Measurements from ENCODE around the gene MARCHF3. TPM values are rescaled to one million over a fixed set of nuclear protein-coding genes. Genes with fewer than 3 reads are reported as not detected.

Gene MARCHF3
- polyA plus RNA-seq, 1 donor from 2014 or later = 3.9 TPM

- Histone ChIP-seq H3K9me3 (ENCODE audit: low read length) (no peaks in the 10 kb centered on the region), H3K9me2 (ENCODE audit: insufficient read depth, low read length) (no peaks in the 10 kb centered on the region), H3K4me2 (ENCODE audit: low read length) (no peak overlapping the region), H3F3A (ENCODE audit: insufficient read depth, low read length, poor library complexity, severe bottlenecking) (no peaks in the 10 kb centered on the region), H3K27me3 (ENCODE audit: insufficient read depth, low read depth, low read length) (no peaks in the 10 kb centered on the region), H4K20me1 (ENCODE audit: insufficient read depth) (no peaks in the 10 kb centered on the region), H3K79me2 (replicated peaks; ENCODE audit: insufficient read depth, low read length) (no peaks in the 10 kb centered on the region), H3K9ac (ENCODE audit: low read length) (no peak overlapping the region), H3K36me3 (ENCODE audit: insufficient read depth, low read length) (no peaks in the 10 kb centered on the region), H3K27ac (ENCODE audit: low read length) (no peak overlapping the region), H2AFZ (ENCODE audit: low read depth, low read length) (no peak overlapping the region), H3K4me3 (ENCODE audit: low read length) (no peak overlapping the region)
- TF ChIP-seq, protein P1, sequence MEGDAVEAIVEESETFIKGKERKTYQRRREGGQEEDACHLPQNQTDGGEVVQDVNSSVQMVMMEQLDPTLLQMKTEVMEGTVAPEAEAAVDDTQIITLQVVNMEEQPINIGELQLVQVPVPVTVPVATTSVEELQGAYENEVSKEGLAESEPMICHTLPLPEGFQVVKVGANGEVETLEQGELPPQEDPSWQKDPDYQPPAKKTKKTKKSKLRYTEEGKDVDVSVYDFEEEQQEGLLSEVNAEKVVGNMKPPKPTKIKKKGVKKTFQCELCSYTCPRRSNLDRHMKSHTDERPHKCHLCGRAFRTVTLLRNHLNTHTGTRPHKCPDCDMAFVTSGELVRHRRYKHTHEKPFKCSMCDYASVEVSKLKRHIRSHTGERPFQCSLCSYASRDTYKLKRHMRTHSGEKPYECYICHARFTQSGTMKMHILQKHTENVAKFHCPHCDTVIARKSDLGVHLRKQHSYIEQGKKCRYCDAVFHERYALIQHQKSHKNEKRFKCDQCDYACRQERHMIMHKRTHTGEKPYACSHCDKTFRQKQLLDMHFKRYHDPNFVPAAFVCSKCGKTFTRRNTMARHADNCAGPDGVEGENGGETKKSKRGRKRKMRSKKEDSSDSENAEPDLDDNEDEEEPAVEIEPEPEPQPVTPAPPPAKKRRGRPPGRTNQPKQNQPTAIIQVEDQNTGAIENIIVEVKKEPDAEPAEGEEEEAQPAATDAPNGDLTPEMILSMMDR (IDR thresholded peaks at IDR 0.05; ENCODE audit: poor library complexity, severe bottlenecking) = no peak
- TF ChIP-seq POLR2AphosphoS5 (IDR thresholded peaks at IDR 0.05) (no peak), EP300 (conservative IDR thresholded peaks at IDR 0.05; ENCODE audit: poor library complexity, severe bottlenecking) (no peak), RAD21 (conservative IDR thresholded peaks at IDR 0.05) (no peak), TAF1 (IDR thresholded peaks at IDR 0.05; ENCODE audit: low read depth) (no peak), SMC3 (conservative IDR thresholded peaks at IDR 0.05; ENCODE audit: poor library complexity) (no peak), EZH2 (IDR thresholded peaks at IDR 0.05; ENCODE audit: borderline replicate concordance, insufficient read depth, low read length, poor library complexity, severe bottlenecking) (no peak), MXI1 (conservative IDR thresholded peaks at IDR 0.05; ENCODE audit: poor library complexity, severe bottlenecking) (no peak), REST (IDR thresholded peaks at IDR 0.05; ENCODE audit: borderline replicate concordance) (no peak)
Observed at GRCh38 chr5:126847826-126848251, 182.5 kb downstream of the MARCHF3 start.

DNA sequence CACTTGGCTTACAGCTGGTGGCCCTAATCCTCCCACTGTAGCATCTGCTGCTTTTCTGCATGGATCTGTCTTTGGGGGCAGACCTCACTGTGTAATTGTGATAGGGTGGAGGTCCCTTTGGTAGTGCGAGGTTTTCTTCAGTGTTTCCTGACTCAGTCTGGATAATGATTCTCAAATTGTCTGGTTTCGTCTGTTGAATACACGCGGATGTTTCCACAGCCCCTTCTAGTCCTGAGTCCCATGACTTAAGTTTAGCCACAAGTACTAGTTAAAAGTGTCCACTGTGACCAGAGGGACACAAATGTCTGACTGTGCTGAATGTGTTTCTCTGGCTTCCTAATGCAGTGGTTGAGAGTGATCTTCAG lies 182.9 kb downstream of the MARCHF3 start:
- Histone ChIP-seq H3K9me2 (ENCODE audit: insufficient read depth, low read length) (no peaks in the 10 kb centered on the region), H3F3A (ENCODE audit: insufficient read depth, low read length, poor library complexity, severe bottlenecking) (no peaks in the 10 kb centered on the region), H3K9me3 (ENCODE audit: low read length) (no peaks in the 10 kb centered on the region), H3K27me3 (ENCODE audit: insufficient read depth, low read depth, low read length) (no peaks in the 10 kb centered on the region), H2AFZ (ENCODE audit: low read depth, low read length) (no peak overlapping the region), H3K27ac (ENCODE audit: low read length) (no peak overlapping the region), H3K36me3 (ENCODE audit: insufficient read depth, low read length) (no peaks in the 10 kb centered on the region), H3K4me2 (ENCODE audit: low read length) (no peak overlapping the region), H3K79me2 (replicated peaks; ENCODE audit: insufficient read depth, low read length) (no peaks in the 10 kb centered on the region), H4K20me1 (ENCODE audit: insufficient read depth) (no peaks in the 10 kb centered on the region), H3K9ac (ENCODE audit: low read length) (no peak overlapping the region), H3K4me3 (ENCODE audit: low read length) (no peak overlapping the region)
- TF ChIP-seq, protein P1 (IDR thresholded peaks at IDR 0.05; ENCODE audit: poor library complexity, severe bottlenecking) = no peak
- TF ChIP-seq POLR2AphosphoS5 (IDR thresholded peaks at IDR 0.05) = no peak
- TF ChIP-seq MXI1 (conservative IDR thresholded peaks at IDR 0.05; ENCODE audit: poor library complexity, severe bottlenecking) = no peak
- TF ChIP-seq EZH2 (IDR thresholded peaks at IDR 0.05; ENCODE audit: borderline replicate concordance, insufficient read depth, low read length, poor library complexity, severe bottlenecking) = no peak
- no peak for TF ChIP-seq EP300 (conservative IDR thresholded peaks at IDR 0.05; ENCODE audit: poor library complexity, severe bottlenecking)
- TF ChIP-seq RAD21 (conservative IDR thresholded peaks at IDR 0.05) = no peak

Measured in neural cell (in vitro differentiated cells).